HPDE6-E6E7 (cell line): Measurements from ENCODE around the gene MAPK10.
"Not testable (repeated sequence)": the region's sequence is repeated elsewhere in the genome, so short reads cannot be mapped to it uniquely, and the experiment has no call there.

Source experiments
- DNase-seq: peaks from one replicate; pipeline ENCODE4 v3.0.0; 2011; ENCODE audit warnings: missing footprints; ENCODE audit errors: extremely low spot score

The MAPK10 gene

GRCh38 chr4:86107112-86107511, 252.7 kb downstream of the MAPK10 start:
- DNase-seq = no peak

GRCh38 chr4:86106475-86106874, 253.4 kb downstream of the MAPK10 start:
- no peak for DNase-seq

GRCh38 chr4:86101841-86102240, 258.0 kb downstream of the MAPK10 start:
- no peak for DNase-seq

- no peak for DNase-seq
Observed at GRCh38 chr4:86101410-86101809, 258.4 kb downstream of the MAPK10 start.

- DNase-seq = no peak
Observed at GRCh38 chr4:86100539-86101215, 259.2 kb downstream of the MAPK10 start.

- DNase-seq = no peak
Observed at GRCh38 chr4:86099348-86099747, 260.5 kb downstream of the MAPK10 start.

GRCh38 chr4:86098691-86099090, 261.2 kb downstream of the MAPK10 start:
- no peak for DNase-seq

- no peak for DNase-seq
Observed at GRCh38 chr4:86096373-86096772, 263.5 kb downstream of the MAPK10 start.

- DNase-seq = peak; percentile 28
Observed at GRCh38 chr4:86092684-86093083, 267.2 kb downstream of the MAPK10 start.

GRCh38 chr4:86091201-86091600, 268.7 kb downstream of the MAPK10 start:
- no peak for DNase-seq

GRCh38 chr4:86089781-86090323, 270.0 kb downstream of the MAPK10 start:
- DNase-seq = no peak

- no peak for DNase-seq
Observed at GRCh38 chr4:86089053-86089452, 270.8 kb downstream of the MAPK10 start.

- not testable (repeated sequence) for DNase-seq
Observed at GRCh38 chr4:86075796-86076195, 284.1 kb downstream of the MAPK10 start.

- no peak for DNase-seq
Observed at GRCh38 chr4:86060341-86060740, 299.5 kb downstream of the MAPK10 start.

- no peak for DNase-seq
Observed at GRCh38 chr4:86058621-86059020, 301.2 kb downstream of the MAPK10 start.

GRCh38 chr4:86055898-86056297, 304.0 kb downstream of the MAPK10 start:
- no peak for DNase-seq

GRCh38 chr4:86054286-86055032, 305.4 kb downstream of the MAPK10 start:
- no peak for DNase-seq

GRCh38 chr4:86050496-86050895, 309.4 kb downstream of the MAPK10 start:
- no peak for DNase-seq

GRCh38 chr4:86048426-86048825, 311.4 kb downstream of the MAPK10 start:
- no peak for DNase-seq

- DNase-seq = no peak
Observed at GRCh38 chr4:86044593-86044985, 315.3 kb downstream of the MAPK10 start.

GRCh38 chr4:86043755-86044592, 315.9 kb downstream of the MAPK10 start:
- no peak for DNase-seq

GRCh38 chr4:86038037-86038436, 321.8 kb downstream of the MAPK10 start:
- DNase-seq = no peak
